ENCODE measurements around the gene GEMIN4.

Gene GEMIN4

DNA sequence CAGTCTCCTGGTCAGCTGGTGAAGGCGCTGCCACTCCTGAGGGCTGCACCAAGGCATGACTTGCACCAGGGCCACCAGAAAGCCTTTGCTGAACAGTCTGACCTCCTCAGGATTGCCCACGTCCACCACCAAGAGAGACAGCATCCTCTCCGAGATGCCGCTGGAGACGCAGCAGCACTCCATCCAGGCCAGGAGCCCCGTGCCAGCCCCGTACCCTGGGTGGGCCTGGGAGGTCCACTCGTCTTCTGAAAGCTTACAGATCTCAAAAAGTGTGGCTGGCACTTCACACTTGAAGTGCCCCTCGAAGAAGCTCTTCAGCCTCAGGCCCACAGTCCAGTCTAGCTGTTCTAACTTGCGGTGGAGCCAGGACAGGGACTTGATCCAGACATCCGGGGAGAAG is 6.7 kb downstream of the GEMIN4 start:
- FAIRE-seq = no peak
- no peak for DNase-seq (ENCODE audit: insufficient read length, low spot score)

DNA sequence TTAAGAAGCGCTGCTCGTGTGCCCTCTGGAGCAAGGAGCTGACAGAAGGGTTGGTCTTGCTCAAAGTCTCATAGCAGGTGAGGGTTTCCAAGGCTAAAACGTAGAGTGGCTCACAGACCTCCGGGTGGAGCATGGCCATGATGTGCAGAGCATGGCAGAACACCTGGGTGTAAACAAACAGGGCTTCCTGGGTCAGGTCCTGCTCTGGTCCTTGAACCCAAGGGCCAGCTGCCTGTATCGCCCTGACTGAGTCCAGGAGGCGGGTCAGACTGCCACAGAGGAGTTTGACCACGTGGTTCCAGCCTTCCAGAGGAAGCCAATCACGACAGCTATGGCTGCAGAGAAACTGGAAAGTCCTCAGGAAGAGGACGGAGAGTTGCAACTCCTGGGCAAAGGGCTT is 7.1 kb downstream of the GEMIN4 start:
- no peak for DNase-seq (ENCODE audit: insufficient read length, low spot score)
- FAIRE-seq = no peak

DNA sequence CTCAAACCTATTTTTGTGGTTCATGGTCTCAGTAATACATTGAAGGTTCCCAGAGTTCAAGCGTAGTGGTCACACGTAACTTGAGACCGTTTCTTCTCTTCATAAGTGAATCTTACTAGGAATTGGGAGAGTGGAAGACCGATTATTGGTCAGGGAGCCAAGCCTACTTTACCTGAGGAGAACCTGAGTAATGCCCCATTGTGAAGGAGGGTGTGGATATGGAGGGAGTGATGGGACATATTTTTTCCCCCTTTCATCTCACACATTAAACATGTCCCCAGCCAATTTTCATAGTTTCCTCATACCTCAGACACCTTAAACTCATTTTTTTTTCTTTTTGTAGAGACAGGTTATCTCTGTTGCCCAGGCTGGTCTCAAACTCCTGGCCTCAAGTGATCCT is 8.9 kb downstream of the GEMIN4 start:
- FAIRE-seq = no peak

DNA sequence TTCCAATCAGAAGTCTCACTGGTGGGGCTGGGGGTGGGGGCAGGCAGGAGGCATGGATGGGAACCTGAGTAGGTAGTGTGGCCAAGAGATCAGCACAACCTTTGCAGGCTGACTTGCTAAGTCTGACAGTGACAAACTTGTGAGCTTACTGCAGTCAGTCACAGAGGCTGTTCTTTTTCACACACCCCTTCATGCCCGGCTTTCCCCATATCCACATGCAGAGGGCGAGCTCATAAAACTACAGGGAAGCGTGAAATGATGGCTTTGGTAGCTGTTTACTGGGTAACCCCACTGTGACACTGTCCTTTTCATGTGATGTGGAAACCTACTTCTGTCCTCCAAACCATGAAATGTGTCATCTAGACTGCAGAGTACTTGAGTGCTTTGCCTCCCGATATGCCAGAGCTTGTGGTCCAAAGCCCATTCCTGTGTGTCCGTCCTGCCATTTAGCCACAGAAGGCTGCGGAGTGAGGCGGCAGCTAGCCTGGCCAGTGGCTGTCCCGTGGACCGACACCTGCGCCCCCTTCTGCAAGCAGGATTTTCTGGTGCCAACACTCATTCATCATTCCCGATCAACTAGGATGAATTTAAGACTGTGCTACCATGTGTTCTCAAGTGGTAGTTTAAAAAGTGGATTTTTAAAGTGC is 9.8 kb downstream of the GEMIN4 start:
- FAIRE-seq = no peak
- no peak for DNase-seq (ENCODE audit: insufficient read length, low spot score)

More for the DNA sequence above, 8.9 kb downstream of the GEMIN4 start:
- no peak for DNase-seq (ENCODE audit: insufficient read length, low spot score)

DNA sequence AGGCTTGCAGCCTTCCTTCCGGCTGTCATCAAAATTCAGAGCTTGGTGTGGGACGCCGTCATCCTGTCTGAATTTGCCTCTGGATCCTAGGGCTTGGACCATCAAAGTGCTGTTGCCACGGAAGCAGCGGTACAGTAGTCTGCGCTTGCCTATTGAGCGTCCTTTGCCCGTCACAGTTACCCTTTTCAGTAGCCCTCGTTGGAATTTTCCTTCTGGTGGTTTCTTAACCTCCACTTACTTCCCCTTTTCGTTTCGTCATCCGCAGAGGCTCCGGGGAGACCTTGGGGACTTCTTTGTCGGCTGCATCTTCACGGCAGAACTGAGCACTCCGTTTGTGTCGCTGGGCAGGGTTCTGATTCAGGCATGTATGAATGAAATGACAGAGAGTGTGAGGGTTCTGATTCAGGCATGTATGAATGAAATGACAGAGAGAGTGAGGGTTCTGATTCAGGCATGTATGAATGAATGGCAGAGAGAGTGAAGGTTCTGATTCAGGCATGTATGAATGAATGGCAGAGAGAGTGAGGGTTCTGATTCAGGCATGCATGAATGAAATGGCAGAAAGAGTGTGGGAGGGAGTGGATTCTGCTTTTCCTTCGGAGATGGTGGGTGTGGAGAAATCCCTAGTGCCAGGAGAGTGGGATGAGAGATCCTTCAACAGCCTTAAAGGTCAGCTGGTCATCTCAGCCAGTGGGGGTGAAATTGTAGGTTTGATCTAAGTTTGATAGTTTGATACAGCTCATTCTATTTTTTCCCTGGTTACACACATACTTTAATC is 11.6 kb downstream of the GEMIN4 start:
- FAIRE-seq (peak; percentile 99), DNase-seq (ENCODE audit: insufficient read length, low spot score) (peak; percentile 53)

DNA sequence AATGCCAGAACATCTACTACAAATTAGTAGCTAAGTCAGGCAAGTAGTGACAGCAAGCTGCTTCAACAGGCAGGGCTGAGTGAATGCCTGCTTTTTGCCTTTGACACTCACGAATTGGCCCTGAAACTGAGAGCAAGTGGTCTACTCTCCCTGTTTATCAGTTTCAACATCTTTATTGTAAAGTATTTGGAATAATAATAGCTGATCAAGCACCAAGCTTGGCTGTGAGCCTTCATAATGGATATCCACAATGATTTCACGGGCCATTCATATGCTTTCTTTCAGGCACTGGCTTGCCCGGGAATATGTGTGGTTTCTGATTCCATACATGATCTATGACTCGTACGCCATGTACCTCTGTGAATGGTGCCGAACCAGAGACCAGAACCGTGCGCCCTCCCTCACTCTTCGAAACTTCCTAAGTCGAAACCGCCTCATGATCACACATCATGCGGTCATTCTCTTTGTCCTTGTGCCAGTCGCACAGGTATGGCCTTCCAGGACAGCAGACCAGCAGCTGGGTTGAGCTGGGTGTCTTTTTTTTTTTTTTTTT is 14.4 kb downstream of the GEMIN4 start:
- FAIRE-seq (no peak), DNase-seq (ENCODE audit: insufficient read length, low spot score) (no peak)

DNA sequence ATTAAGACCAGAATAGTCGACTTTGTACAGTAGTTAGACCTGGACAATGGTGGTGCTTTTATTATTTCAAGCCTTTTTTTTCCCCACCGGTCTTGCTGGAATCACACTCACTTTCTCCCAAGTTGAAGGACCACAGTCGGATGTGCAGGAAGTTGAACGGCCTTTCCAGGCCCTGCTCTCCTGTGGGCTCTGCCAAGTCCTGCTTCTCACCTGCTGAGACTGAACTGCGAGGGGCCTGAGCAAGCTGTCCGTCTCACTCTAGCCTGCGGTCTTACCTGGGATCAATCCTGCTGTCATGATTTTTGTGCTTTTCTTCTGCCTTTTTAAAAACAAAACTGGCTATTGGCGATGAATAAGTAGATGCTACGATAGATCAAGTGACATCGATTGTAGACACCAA is 18.3 kb downstream of the GEMIN4 start:
- DNase-seq (ENCODE audit: insufficient read length, low spot score) (no peak), FAIRE-seq (no peak)

DNA sequence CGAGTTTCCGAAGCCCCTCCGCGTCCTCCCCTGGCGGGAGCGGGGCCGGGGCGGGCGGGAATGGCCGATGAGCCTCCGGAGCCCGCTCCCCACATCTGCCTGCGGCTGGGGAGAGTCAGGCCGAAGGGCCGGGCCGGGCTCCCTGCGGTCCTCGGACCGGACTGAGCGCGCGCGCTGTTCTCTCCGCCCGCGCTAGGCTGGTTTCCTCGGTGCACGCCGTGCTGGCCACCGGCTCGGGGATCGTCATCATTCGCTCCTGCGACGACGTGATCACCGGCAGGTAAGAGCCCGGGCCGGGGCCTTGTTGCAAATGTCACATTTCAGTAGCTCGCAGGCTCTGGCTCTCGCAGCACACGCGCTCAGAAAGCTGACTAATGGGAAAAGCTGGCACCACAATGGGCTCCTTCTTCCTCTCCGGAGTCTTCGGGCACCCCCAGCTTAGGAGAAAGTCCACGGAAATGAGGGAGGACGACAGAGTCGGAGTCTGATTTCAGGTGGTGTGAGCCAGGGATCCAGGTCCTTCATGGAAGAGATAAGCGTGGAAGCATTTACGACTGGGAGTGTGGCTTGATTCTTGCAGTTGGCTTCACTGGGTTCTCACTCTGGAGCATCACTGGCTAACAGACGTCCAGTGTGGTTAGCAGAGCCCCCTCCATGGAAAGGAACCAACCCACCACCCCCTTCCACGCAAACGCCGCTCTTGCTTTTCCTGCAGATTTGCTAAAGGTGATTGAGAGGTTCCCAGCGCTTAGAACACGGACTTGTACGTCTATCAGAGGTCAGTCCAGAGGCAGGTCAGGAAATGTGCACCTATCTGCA is 19.0 kb downstream of the GEMIN4 start:
- DNase-seq (ENCODE audit: insufficient read length, low spot score) (peak; percentile 37), FAIRE-seq (peak; percentile 78)

DNA sequence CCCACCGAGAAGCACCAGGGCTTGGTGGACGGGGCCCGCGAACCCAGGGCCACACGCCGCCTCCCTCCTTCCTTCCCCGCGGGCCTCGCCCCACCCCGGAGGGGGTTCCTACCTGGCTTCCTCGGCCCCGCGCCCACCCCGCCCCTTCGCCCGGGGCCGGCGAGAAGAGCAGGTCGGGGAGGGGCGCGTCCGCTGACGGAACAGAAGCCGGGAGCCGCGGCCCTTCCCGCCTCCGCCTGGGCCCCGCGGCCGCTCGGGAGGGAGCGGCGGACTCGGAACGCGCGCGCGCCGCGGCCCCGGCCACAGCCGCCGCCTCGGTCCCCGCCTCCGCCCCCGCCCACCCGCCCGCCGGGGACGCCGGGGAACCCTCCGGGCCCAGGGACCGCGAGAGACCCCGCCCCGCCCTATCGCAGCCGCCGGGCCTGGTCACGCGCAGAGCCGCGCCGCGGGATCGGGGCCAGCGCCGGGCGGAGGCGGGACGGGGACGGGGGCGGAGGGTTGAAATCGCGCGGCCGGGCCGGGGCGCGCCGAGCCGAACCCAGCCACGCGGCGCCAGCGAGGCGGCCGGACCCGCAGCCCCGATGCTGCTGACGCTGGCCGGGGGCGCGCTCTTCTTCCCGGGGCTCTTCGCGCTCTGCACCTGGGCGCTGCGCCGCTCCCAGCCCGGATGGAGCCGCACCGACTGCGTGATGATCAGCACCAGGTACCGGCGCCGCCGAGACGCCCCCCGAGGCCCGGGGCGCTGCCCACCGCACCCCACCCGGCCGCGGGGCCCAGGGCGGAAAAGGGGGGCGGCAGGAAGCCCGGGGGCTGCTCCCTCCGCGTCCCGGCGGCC is 19.8 kb downstream of the GEMIN4 start, which contains the start of gene TLCD3A:
Gene TLCD3A (plus strand): TSS at position 530 of the 835 bp plus-strand sequence. CDS start 52 bp downstream, at position 582.
- no peak for FAIRE-seq
- DNase-seq (ENCODE audit: insufficient read length, low spot score) = peak; percentile 68

DNA sequence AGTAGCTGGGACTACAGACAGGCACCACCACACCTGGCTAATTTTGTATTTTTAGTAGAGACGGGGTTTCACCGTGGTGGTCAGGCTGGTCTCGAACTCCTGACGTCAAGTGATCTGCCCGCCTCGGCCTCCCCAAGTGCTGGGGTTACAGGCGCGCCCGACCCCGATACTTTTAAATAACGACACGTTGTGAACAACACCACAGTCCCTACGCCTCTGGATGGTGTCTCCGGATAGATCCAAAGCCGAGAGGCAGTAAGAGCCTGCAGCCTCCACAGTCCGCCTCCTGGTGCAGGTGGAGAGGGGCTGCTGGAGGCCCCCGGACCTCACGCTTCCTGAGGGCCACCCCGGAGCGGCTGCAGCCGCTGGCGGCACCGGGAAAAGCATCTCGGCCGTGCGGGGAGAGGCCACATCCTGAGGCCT is 20.4 kb downstream of the GEMIN4 start:
- FAIRE-seq = no peak
- DNase-seq (ENCODE audit: insufficient read length, low spot score) = no peak

DNA sequence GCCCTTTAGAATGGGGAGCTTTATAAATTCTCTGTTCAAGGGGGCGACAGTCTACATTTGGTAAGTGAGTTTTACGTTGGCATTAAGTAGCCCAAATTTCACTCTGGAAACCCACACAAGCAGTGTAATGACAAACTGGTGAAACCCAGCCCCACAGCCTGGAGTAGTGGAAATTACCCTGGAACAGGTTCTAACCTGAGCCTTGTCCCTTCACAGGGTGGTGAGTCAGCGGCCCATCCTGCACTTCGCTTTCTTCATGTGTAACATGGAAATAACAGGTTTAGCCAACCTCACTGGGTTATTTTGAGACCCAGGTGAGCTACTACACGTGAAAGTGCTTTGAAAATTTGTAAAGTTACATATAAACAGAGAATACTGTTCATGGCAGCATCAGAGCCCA is 23.2 kb downstream of the GEMIN4 start:
- DNase-seq (ENCODE audit: insufficient read length, low spot score) (no peak), FAIRE-seq (no peak)

DNA sequence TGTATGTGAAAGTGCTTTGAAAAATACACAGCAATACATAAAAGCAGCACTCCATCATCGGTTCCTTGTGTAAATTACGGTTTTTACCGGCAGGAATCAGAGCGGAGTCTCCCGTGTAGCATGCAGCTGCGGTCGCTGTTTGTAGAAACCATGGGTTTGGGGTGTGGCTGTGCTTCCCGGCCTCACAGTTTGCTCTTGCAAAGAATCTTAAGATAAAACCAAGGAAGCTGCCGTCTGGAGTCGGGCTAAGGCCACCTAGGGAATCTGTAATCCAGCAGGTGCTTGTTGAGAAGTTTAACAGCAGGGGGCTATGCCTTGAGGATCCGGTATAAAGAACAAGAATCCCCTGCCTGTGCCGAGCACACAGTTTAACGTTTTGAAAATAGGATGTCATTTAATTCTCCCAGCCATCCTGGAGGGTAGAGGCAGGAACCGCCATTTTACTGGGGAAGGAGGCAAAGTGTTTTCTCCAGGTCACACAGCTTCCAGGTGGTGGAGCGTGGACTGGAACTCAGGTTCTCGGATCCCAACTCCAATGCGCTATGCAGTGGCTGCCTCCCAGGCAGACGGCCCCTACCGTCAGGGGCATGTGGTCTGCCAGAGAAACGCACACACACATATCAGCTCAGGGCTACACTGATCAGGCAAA is 25.7 kb downstream of the GEMIN4 start:
- DNase-seq (ENCODE audit: insufficient read length, low spot score) (no peak), FAIRE-seq (no peak)

DNA sequence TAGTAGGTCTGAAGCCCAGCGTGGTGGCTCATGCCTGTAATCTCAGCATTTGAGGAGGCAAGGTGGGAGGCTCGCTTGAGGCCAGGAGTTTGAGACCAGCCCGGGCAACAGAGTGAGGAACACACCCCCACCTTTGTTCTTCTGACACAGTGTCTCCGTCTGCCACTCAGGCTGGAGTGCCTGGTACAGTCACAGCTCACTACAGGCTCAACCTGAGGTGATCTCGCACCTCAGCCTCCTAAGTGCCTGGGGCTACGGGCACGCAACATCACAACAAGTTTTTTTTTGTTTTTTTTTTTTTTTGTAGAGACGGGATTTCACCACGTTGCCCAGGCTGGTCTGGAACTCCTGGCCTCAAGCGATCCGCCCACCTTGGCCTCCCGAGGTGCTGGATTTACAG is 26.3 kb downstream of the GEMIN4 start:
- no peak for FAIRE-seq
- DNase-seq (ENCODE audit: insufficient read length, low spot score) = no peak

DNA sequence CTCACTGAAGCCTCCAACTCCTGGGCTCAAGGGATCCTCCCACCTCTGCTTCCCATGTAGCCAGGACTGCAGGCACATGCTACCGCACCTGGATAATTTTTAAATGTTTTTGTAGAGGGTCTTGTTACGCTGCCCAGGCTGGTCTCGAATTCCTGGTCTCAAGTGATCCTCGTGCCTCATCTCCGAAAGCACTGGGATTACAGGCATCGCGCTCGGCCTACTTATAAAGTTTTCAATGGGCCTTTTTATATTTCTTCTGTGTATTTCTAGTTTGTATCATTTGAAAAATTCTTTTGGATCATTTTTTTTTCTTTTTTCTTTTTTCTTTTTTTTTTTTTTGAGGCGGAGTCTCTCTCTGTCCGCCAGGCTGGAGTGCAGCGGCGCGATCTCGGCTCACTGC is 27.0 kb downstream of the GEMIN4 start:
- DNase-seq (ENCODE audit: insufficient read length, low spot score) (no peak), FAIRE-seq (no peak)

DNA sequence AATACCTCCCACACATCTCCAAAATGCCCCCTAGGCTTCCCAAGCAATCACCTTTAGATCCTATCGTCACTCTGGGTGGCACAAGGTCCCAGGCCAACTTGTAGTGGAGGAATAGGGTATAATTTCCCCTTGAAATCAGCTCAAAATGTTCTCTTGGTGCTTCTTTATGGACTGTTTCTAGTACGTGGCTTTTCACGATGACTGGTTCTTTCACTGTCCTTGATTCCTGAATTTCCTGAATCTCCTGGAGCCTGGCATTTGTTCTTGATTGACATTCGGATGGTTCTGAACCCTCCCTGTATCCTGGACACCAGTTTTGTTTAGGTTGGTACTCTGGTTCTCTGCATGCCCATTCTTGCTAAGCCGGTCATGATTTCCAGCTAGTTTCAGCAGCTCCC is 30.5 kb downstream of the GEMIN4 start:
- no peak for FAIRE-seq
- no peak for DNase-seq (ENCODE audit: insufficient read length, low spot score)

DNA sequence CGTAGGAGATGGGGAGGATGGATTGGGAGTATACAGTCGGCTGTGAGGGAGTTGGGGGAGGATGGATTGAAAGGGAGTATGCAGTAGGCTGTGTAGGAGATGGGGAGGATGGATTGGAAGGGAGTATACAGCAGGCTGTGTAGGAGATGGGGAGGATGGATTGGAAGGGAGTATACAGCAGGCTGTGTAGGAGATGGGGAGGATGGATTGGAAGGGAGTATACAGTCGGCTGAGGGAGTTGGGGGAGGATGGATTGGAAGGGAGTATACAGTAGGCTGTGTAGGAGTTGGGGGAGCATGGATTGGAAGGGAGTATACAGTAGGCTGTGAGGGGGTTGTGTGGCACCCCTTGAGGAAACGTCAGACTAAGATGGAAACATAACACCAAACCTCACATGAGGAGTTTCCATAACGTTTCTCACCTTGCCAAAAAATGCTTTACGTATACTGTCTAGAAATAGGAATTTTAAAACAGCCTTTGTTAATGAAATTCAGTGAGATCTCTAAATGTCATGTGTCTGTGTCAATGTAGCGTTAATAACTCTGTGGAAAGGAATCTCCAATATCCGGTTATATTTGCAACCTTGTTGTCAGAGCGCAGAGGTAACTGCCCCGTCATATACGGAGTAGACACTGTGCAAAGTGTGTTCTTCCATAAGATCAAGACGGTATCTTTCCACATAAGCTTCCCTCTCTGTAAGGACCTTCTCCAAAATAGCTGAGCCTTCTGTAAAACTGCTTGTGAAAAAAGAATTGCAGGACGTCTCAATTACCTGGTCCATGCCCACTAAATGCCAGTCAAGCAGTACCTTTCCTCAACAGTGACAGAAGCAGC is 31.1 kb downstream of the GEMIN4 start:
- DNase-seq (ENCODE audit: insufficient read length, low spot score) (no peak), FAIRE-seq (no peak)

DNA sequence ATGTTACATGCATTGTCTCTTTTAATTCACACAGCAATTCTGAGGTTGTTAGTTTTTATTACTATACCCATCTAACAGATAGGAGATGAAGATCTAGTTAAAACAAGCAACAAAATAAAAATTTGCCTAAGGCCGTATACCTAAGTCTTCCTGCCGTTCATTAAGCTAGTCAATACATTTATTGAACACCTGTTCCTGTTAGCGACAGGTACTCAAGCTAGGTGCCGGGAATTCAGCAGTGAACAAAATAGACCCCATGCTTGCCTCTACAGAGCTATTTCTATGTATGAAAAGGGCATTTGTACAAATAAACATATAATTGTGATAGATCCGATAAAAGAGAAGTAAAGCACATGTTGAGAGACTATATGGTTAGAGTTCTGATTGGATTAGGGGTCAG is 34.0 kb downstream of the GEMIN4 start:
- DNase-seq (ENCODE audit: insufficient read length, low spot score) (no peak), FAIRE-seq (no peak)

DNA sequence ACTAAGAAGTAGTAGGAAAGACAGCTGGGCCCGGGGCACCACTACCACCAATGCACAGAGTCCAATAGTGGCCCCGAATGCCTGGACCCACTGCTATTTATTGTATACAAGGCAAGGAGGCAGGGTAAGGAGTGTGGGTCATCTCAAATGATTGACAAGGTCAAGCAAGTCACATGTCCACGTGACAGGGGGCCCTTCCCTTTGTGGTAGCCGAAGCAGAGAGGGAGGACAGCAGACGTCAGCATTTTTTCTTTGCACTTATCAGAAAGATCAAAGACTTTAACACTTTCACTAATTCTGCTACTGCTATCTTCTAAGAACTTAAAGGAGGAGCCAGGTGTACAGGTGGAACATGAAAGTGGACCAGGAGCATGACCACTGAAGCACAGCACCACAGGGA is 43.9 kb downstream of the GEMIN4 start:
- FAIRE-seq = no peak
- DNase-seq (ENCODE audit: insufficient read length, low spot score) = no peak

DNA sequence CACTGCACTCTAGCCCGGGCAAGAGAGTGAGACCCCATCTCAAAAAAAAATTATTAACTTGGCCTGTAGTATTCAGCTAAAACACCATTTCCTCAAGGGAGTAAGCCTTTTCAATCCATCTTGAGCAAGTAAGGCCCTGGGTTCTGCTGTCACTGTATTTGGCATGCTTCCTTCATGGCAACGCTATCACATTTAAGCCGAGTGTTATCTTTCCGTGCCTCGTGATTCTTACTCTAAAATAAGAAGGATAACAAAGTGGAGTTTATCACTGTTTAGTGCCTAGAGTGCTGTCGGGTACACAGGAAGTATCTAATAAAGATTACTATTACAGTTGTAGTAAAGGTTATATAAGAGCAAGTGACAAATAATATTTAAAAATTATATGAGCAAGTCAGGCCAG is 46.2 kb downstream of the GEMIN4 start:
- FAIRE-seq = no peak
- DNase-seq (ENCODE audit: insufficient read length, low spot score) = no peak

All from GM19239 (cell line).